ENCODE measurements around the gene MED23. TPM values are rescaled to one million over a fixed set of nuclear protein-coding genes. Genes with fewer than 3 reads are reported as not detected.
A peak's percentile ranks its signal among the peaks of the same experiment; 100 is the strongest.

The MED23 gene, protein sequence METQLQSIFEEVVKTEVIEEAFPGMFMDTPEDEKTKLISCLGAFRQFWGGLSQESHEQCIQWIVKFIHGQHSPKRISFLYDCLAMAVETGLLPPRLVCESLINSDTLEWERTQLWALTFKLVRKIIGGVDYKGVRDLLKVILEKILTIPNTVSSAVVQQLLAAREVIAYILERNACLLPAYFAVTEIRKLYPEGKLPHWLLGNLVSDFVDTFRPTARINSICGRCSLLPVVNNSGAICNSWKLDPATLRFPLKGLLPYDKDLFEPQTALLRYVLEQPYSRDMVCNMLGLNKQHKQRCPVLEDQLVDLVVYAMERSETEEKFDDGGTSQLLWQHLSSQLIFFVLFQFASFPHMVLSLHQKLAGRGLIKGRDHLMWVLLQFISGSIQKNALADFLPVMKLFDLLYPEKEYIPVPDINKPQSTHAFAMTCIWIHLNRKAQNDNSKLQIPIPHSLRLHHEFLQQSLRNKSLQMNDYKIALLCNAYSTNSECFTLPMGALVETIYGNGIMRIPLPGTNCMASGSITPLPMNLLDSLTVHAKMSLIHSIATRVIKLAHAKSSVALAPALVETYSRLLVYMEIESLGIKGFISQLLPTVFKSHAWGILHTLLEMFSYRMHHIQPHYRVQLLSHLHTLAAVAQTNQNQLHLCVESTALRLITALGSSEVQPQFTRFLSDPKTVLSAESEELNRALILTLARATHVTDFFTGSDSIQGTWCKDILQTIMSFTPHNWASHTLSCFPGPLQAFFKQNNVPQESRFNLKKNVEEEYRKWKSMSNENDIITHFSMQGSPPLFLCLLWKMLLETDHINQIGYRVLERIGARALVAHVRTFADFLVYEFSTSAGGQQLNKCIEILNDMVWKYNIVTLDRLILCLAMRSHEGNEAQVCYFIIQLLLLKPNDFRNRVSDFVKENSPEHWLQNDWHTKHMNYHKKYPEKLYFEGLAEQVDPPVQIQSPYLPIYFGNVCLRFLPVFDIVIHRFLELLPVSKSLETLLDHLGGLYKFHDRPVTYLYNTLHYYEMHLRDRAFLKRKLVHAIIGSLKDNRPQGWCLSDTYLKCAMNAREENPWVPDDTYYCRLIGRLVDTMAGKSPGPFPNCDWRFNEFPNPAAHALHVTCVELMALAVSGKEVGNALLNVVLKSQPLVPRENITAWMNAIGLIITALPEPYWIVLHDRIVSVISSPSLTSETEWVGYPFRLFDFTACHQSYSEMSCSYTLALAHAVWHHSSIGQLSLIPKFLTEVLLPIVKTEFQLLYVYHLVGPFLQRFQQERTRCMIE (N-terminal part only)
- total RNA-seq, result 19.7 TPM

DNA sequence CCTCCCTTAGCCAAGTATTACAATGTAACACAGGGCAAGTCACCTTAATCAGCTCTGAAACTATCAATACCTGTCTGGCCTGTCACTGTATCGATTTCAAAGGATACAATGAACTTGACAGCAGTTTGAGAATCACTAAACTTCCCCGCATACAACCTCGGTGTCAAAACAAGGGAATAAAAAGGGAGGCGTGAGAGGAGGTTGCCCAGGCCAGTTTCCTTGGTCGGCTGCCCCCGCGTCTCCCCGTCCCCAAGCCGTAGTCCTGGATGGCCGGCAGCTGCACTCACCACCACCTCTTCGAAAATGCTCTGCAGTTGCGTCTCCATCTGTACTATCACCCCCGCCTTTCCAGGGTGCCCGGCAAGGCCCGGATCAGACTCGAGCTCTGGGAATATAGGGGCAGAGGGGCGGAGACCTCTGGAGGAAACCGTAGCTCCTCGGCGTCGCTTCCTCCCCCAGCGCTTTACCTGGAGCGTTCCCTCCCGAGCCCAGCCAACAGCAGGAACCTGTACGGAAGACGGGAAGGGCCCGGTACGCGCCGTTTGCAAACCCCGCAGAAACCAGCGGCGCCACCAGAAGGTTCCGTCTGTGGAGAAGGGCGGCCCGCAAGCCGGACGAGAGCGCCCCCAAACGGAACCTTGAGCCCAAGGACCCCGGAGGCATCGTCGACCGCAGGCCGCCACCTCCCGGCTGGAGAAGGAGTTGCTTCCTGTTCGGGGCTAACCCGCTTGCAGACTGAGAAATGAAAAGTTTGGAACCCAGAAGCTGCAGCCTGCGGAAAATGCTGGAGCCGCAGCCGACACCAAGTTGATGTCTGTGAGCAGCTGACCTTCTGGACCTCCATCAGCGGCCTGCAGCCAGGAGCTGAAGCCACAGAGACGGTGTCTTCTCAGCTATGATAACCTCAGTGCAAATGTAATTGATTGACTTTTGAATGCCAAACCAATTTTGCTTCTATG, at the start of gene MED23:
Gene MED23, minus strand, starts transcription at position 519 of the 959 bp plus-strand sequence. Its CDS starts 193 bp downstream, at position 326.
- peak; percentile 92 to 96 (median 95) for DNase-seq (ENCODE audit: low read depth in 2 of 3, low spot score in 2 of 3)

DNA sequence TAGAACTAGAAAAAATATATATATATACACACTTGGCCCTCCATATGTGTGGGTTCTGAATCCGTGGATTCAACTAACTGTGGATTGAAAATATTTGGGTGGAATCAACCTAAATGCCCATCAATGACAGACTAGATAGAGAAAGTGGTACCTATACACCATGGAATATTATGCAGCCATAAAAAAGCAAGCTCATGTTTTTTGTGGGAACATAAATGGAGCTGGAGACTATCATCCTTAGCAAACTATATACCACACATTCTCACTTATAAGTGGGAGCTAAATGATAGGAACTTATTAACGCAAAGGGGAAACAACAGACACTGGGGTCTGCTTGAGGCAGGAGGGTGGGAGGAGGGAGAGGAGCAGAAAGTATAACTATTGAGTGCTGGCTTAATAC, 45.1 kb upstream of the MED23 start:
- DNase-seq (ENCODE audit: low read depth in 2 of 3, low spot score in 2 of 3), result no peak

- DNase-seq (ENCODE audit: low read depth in 2 of 3, low spot score in 2 of 3), result no peak
These were observed 41.8 kb upstream of the MED23 start for GRCh38 chr6:131669891-131670290.

- no peak for DNase-seq (ENCODE audit: low read depth in 2 of 3, low spot score in 2 of 3)
These were observed 35.6 kb upstream of the MED23 start for GRCh38 chr6:131663578-131664165.

DNA sequence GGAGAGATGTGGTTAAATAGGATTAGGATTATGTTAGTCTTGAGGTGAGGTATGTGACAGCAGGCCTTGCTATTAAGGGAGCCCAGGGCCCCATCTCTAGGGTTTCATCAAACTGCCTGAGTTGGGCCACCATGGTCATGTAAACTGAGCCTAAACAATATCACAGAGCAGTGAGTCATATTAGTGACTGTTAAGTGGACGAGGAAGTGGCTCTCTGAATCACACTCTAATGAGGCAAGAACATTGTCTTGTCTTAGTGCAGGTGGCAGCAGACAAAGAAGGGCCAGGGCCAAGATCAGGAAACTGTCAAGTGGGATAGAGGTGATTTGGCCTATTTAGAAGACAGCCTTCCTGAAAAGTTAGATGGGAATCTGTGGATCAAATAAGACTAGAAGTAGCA, 32.2 kb upstream of the MED23 start:
- DNase-seq (ENCODE audit: low read depth in 2 of 3, low spot score in 2 of 3), result no peak

- DNase-seq (ENCODE audit: low read depth in 2 of 3, low spot score in 2 of 3), result no peak
These were observed 30.2 kb upstream of the MED23 start for GRCh38 chr6:131658287-131658686.

DNA sequence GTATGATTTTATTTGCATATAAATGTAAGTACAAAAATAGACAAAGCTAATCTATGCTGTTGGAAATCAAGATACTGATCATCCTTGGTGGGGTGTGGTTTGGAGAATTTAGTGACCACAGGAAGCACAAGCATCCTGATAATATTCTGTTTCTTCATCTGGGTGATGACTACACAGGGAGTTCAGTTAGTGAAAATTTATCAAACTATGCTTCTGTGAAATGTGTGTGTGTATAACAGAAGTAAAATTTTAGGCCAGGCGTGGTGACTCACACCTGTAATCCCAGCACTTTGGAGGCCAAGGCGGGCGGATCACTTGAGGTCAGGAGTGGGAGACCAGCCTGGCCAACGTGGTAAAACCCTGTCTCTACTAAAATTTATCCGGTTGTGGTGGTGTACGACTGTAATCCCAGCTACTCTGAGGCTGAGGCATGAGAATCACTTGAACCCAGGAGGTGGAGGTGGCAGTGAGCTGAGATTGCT, 29.6 kb upstream of the MED23 start:
- no peak for DNase-seq (ENCODE audit: low read depth in 2 of 3, low spot score in 2 of 3)

- no peak for DNase-seq (ENCODE audit: low read depth in 2 of 3, low spot score in 2 of 3)
These were observed 29.2 kb upstream of the MED23 start for GRCh38 chr6:131657222-131657621.

GRCh38 chr6:131656667-131657066, 28.6 kb upstream of the MED23 start:
- DNase-seq (ENCODE audit: low read depth in 2 of 3, low spot score in 2 of 3), result no peak

DNA sequence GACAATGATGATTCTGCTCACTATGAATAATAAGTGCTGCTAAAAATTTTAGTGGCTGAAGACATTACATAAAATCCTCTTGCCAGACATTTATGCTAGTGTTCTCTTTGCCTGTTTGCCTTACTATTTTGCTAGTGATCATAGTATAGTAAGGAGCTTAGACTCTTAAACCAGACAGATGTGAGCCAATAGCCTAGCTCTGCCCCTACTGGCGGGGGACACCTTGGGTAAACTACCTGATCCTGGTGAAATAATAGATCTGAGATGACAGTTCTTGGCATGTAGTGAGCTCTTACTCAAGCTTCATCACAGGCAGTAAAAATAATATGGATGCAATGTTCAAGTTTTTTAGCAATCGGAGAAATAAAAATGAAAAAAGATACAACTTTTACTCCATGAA, 27.9 kb upstream of the MED23 start:
- no peak for DNase-seq (ENCODE audit: low read depth in 2 of 3, low spot score in 2 of 3)

DNA sequence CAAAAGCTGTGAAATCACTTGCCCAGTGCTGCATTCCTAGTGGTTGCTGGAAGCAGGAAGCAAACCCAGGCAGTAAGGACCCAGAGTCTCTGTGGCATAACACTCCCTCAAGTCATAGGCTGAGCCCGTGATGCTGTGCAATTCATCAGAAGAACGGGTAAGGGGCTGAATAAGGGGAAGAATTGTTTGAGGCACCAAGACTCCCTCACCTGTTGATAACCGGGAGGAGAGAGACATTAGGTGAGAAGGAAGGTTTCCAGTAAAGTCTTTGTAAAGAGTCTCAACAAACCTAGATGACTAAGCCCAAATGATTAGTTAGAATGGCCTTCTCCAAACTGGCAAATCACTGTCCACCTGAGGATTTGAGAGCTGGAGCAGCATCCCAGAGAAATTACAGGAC, 27.3 kb upstream of the MED23 start:
- DNase-seq (ENCODE audit: low read depth in 2 of 3, low spot score in 2 of 3), result no peak

DNA sequence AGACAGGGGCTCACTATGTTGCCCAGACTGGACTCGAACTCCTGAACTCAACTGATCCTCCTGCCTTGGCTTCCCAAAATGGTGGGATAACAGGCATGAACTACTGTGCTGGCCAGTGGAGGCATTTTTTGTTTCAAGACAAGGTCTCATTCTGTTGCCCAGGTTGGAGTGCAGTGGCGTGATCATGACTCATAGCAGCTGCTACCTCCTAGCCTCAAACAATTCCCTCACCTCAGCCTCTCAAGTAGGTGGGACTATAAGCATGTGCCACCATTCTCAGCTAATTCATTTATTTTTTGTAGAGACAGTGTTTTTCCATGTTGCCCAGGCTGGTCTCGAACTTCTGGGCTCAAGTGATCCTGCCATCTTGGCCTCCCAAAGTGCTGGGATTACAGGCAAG, 26.3 kb upstream of the MED23 start:
- DNase-seq (ENCODE audit: low read depth in 2 of 3, low spot score in 2 of 3), result no peak

DNA sequence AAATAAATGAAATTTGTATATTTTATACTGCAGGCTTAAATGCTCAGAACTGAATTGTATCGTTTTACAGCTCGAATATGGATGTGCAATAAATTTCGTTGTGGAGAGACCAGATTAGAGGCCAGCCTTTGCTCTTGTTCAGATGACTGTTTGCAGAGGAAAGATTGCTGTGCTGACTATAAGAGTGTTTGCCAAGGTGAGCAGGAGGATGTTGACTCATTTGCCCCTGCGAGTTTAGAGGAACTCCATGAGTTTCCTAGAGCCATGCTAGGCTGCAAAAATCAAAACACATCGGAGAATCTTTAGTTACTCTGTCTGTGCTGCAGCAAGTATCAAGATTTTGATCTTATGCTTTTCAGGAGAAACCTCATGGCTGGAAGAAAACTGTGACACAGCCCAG, 24.4 kb upstream of the MED23 start:
- DNase-seq (ENCODE audit: low read depth in 2 of 3, low spot score in 2 of 3), result no peak

GRCh38 chr6:131651782-131652181, 23.7 kb upstream of the MED23 start:
- no peak for DNase-seq (ENCODE audit: low read depth in 2 of 3, low spot score in 2 of 3)

- no peak for DNase-seq (ENCODE audit: low read depth in 2 of 3, low spot score in 2 of 3)
These were observed 18.2 kb upstream of the MED23 start for GRCh38 chr6:131646249-131646670.

DNA sequence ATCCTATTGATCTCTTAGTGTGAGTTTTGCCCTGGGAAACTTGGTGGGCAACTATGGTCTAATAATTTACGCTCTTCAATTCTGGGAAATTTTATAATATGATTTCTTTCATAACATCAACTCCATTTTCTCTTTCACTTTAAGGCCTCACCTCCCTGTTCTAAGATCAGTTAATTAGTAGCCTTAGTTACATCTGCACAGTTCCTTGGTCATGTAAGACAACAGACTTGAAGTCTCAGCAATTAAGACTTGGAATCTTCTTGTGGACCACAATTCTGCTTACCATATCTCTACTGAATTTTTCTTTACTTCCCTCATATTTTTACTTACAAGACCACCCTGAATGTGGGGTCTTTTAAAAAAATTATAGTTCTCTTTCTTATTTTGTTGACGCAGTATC, 17.8 kb upstream of the MED23 start:
- DNase-seq (ENCODE audit: low read depth in 2 of 3, low spot score in 2 of 3), result no peak

DNA sequence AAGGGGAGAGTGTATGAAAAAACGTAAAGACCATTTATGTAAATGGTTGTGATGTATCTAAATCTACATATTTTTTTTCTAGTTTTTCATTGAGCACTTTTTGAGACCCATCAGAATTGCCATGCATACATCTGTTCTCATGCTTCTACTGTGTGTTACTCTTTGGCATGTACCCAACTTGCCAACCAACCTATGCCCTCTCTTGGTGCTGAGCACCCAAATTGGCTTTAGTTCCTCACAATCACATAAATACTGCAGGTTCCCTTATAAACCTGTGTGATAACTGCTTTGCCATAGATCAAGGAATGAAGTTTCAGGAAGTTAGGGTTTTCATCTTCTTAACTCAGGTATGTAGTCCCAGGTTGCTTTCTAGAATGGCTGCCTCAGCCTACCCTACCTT, 16.9 kb upstream of the MED23 start:
- DNase-seq (ENCODE audit: low read depth in 2 of 3, low spot score in 2 of 3), result no peak

DNA sequence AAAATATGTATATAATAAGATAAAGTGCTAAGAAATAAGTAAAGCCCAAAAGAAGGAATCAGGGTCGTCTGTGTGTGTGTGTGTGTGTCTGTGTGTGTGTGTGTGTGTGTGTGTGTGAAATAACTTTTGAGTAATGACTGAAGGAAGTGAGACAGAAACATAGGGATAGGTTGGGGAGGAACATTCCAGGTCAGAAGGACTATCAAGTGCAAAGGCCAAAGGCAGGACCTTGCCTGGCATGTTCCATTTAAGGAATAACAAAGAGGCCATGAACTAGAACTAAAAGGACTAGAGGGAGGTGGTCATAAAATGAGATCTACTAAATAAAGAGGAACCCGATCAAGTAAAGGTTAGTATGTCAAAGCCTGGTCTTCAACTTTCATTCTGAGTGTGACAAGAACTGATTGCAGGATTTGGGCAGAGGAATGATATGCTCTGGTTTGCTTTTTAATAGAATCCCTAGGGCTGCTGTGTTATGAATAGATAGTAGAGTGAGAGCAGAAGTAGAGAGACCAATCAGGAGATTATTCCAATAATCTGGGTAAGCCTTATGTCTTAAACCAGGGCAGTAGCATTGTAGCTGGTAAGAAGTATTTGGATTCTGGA, 15.9 kb upstream of the MED23 start:
- no peak for DNase-seq (ENCODE audit: low read depth in 2 of 3, low spot score in 2 of 3)

Measured in hematopoietic multipotent progenitor cell (in vitro differentiated cells).